ENCODE measurements around the gene KLHL29.

The KLHL29 gene

DNA sequence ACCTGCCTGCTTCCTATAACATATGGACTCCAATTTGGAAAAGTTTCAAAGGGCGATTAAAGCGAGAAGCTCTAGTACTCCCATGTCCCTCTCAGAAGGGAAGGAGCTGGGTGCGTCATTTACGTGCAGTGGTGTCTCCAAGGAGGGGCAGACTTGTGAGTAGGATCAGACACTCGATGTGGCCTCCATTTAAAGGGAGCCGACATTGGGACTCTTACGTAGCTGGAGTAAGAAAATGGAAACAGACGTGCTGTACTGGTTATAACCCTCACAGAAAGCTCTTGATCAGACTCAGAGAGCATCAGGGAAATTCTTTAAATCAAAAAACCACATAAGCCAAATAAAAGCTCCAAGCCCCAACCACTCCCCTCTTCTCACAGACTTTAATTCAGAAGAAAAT lies 198.5 kb downstream of the KLHL29 start:
- no peak for DNase-seq

DNA sequence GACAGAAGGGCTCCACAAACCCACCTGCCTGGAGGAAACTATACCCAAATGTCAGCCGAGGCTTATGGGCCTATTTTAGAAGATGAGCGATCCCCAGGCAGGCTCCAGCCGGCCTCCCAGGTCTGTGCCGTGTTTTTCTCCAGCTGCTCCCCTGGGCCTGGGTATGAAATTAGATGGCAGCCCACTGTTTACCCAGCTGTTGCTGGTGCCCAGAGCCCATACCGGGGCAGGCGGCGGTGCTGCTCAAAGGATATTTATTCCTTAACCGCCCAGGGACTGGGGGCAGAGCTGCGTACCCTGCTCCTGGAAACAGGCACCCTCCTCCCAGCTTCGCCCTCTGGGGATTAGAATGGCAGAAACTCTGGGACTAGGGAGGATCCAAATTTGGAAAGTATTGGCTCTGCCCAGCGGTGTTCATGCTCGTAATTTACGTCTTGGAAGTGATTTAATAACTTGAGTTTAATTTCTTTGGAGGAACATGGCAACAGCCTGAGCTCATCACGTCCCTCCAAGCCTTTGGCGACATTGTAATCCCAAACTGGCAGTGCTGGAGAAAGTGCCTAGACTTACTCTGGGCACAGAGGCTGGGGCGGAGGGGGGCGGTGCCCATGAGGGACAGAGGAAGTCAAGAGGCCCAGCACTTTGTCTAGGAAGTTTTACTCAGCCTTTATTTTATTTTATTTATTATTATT lies 199.2 kb downstream of the KLHL29 start:
- DNase-seq, result no peak

DNA sequence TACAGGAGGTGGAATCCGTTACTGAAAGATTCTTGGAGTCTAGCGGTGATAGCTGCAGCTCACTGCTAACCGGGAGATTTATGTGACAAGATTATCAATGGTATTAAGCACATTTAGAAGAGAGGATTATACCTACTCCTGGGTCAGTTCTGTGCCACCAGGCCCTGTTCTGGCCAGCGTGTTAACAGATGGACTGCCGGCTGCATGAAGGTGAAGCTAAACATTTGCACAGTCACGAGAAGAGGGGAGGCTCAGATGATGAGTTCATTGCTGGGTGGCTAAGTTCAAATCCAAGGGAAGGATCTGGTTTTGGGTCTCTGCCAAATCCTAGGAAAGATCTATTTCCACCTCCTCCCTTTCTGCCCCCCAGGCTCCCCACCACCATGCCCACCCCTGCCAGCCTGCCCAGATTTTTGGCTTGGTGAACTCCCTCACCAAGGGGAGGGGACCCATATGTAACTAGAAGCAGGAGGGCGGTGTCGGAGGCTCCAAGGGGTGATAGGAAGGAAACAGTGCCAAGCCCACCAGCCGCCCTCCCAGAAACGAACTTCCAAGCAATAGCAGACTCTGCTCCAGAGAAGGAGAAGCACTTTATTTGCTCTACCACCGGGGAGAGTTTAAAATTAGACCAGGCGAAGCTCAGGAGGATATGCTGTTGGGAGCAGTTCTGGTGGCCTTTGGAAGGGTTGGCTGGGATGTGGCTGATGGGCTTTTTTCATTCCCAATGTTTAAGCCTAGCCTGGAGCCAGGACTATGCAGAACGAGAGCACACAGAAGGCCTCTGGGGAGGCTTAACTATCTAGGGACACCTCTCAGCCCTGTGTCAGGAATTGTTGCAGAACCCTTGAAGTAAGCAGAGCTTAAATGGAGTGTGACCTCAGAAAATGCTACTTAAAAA lies 200.5 kb downstream of the KLHL29 start:
- DNase-seq, result no peak

DNA sequence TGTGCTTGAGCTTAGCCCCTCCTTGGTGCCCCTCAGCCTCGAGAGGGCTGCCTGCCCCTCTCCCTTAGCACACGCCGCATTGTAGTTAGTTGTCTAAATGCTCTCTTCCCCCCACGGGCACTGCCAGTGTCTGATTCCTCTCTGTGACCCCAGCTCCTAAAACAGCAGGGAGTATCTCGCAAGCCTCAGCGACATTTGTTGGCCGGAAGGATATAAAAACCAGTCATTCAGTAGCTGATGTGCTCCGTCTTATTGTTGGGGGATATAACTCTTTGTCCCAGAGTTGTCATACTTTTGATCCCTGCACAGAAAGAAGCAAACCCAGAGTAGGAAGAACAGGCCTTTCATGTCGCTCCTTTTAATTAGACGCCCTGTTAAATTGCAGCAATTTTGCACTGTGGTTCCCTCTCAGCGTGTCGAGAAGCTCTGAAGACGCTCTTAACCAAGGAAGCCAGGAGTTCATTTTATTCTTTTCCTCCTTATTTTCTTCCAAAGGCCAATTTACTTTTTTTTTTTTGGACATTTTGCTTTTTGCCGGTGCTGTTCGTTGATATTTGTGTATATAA lies 201.8 kb downstream of the KLHL29 start:
- DNase-seq, result no peak

DNA sequence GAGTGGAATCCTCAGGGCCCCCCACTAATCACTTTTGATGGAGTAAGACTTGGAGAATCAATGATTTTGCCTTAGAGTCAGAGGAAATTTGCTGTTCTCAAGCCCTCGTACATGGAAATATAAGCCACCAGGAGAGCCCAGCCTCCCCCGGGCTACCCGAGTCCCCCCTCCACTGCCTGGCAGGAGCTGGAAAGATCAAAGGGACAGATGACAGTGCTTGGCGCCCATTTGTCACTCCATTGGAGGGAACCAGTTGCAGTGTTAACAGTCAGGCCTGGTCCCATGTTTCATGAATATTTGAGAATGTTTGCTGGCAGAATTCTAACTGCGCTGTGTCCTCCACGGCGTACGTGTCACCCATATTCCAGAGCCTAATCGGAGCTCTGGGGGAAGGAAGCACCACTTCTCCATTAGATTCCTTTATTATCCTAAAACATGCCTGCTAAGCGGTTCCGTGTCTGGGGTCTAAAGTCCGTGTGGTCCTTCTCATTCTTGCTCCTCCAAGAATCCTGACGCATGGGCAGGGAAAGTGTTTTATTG lies 202.4 kb downstream of the KLHL29 start:
- peak; percentile 66 for DNase-seq

DNA sequence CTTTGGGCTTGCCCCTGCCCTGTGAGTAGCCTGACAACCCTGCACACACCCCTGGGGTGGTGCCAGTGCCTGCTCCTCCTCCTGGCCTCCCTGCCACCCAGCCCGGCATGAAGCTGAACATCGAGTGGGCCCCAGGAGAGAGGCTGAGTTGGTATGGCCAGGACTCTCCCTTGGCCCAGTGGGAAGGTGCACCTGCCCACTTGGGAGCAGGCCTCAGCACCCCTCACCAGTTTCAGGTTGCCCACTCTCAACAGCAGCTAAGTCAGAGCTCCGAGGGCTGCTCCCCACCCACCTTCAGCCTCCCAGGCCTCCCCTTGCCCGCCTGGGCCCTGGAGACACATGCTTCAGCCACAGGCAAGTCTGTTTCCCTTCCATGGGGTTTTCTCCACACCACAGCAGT lies 203.1 kb downstream of the KLHL29 start:
- DNase-seq, result peak; percentile 42

DNA sequence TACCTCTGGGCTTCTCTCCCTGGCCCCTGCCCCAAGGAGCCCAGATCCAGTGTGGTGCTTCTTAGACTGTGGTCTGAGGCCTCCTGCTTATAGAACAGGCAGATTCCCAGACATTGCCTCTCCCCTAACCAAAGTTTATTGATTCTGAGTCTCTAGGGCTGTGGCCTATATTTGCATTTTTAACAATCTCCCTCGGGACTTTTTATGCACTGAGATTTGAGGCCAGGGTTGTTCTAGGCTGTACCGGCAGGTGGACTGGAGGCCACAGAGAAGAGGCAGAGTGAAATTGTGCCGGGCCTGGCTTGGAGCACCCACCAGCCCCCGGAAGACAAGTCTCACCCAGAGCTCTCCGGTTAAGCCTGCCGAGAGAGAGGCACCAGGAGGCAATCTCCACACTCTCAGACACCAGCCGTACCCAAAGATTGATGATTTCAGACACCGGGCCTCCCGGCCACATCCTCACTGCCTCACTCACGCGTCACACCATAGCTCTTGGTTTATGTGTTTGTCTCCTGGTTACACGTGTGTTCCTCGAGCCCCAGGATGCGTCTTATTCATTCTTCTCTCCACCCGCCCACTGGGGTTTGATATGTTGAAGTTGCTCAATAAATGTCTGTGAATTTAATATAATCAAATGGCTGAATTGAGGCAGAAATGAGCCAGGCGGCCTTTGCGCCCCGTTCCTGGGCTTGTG lies 203.7 kb downstream of the KLHL29 start:
- peak; percentile 61 for DNase-seq

DNA sequence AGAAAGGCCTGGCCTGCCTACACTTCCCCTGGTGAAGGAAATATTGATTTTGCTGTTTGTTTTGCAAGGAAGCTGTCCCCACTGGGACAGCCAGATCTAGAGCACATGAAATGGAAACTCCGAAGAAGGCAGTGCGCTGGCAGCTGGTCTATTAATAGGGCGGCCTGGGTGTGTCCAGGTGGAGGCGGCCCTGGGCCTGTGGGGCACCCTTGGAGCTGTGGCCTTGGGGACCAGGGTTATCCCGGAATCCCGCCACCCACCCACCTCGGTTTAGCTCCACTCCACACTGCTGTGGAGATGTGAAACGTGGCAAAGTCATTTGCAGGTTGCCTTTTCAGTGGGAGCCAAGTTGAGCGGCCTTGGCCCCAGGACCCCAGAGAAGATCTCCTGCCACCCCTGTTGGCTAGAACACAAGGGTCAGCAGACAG lies 204.3 kb downstream of the KLHL29 start:
- DNase-seq, result no peak

DNA sequence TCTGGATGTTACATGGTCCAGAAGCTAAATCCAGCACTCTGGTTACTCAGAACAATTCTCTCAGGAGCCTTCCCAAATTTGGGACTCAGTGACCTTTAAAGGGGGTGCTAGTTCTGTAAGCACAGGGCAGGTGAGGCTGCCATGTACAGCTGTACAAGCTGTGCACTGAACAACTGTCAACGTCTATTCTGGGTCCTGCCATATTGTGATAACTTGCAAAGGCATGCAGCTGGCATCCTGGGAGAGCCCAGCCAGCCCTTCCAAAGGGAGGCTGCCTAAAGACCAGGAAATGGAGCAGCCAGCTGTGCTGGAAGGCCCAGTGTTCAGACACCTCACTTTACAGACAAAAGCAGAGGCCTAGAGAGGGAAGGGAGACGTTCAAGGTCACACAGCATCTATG lies 204.8 kb downstream of the KLHL29 start:
- DNase-seq, result no peak

DNA sequence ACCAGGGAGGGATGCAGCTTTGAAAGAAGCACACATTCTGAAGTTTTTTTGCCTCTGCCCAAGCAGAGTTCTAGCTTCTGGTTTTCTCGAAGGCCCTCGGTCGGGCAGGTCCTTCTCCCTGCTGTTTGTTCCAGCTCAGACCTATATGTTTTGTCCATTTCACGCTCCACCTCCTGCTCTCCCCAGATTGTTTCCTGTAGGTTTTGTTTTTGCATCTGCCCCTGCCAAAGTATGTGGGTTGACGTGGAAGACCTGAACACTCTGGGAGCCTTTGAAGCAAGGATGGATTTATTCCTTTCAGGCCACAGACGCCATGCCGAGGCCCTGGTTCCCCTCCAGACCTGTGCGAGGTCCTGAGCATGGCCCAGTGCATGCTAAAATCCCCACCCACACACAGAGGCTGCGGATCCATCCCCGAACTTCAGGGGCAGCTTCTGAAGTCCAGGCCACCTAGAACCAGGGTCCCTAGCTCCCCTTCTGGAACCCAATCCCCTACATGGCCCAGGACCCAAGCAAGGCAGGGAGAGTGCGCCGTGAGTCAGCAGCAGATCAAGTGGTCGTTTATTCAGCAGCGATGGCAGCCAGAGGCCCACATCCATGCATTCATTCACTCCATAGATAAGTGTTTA lies 205.4 kb downstream of the KLHL29 start:
- no peak for DNase-seq

DNA sequence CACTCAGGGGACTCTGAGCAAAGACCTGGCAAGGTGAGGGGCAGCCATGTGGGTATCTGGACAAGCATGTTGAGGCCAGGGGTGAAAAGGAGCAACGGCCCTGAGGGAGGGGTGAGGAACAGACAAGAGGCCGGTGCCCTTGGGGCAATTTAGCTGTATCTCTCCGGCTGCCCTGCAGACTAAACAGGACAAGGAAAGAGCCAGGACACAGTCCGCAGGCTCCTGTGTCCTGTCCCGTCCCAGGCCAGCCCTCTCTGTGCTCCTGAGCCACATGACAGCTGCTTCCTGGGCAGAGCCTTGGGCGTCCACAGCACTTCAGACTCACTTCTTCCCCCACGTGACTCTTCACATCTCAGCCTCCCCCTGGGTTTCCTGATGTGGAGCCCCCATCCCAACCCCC lies 206.1 kb downstream of the KLHL29 start:
- DNase-seq, result no peak

DNA sequence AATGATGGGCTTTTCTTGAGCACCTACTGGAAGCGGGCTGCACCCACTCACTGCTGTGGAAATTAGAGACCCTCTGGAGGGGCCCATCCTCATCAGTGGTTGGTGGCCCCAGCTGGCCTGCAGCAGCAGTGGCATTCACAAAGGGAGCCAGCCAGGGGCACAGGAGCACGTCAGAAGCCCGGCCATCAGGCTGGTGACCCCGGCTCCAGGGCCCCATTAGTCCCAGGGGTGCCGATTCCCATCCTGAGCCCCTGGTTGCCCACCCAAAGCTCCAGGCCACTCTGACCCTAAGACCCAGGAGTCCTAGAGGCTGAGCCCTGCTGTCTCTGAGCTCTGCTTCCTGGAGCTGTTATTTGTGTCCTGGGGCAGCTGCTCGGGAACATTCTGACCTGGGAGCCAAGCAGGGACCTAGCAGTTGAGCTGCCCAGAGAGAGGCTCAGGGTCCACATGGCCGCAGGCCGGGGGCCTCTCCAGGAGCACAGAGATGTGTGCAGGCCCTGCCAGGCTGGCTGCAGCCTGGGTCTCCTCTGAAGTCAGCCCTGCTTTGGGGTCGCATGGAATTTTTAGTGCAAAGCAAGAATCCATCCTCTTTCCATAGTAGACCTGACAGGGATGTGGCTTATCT lies 207.2 kb downstream of the KLHL29 start:
- DNase-seq, result no peak

DNA sequence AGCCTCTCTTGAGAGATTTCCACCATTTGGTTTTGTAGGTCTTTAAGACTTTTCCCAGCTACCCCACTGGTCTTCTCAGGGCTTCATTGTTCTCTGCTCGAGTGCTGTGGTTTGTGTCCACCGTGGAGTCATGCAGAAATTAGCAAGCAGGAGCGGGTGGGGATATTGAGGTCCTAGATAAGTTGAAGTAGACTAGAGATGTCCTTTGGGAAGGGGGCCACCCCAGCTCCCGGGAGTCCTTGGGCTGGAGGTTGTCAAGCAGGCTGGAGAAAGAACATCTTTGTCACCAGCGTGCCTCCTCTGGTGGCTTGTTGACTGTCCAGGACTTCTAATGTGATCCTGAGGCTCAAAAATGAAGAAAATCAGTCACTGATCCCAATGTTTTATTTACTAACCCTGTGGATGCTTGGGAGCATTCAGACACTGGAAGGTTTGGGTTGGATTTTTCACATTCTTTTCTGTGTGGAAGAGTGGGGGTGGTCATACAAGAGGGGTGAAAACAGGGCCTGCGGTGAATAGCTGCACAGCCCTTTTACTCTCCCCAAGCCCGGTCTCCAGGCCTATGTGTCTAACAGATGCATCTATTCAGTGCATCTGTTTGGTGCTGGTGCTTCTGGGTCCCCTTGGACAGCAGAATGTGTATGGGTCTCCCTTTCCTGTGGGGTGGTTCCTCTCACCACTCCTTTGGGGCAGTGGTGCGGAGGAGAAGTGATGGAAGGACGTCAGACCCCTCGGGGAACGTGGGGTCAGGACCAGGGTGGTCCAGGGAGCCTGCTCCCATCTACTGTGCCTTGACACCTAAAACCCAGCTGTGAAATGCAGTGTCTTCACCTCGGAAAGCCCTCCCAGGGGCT lies 208.1 kb downstream of the KLHL29 start:
- no peak for DNase-seq

DNA sequence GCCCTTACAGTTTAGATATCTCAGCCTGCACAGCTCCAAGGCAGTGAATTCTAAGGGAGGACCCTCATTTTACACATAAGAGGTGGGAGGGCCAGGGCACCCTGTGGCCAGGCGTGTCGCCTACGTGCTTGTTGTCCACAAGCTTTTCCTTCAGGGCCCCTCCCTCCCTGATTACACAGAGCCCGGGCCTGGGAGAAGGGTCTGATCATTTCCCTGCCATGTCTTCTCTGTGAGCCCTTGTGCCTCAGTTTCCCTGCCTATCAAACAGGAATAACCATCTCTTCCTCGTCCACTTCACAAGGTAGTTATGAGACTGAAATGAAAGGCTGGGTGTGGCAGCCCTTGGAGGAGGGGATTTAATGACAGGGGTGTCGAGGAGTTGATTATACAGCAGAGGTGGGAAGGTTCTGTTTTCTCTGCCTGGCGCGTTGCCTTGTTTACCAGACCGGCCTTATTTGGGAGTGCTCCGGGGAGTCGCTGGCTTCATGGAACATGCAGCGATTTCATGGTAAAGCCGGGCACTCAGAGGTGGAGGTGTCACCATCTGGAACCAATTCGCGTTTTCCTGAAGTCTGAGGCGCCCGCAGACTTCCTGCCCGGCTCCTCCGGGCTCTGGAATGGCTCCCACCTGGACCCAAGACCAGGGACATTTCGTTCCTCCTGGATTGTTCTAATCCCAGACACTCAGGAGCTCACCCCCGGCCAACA lies 208.9 kb downstream of the KLHL29 start:
- no peak for DNase-seq

DNA sequence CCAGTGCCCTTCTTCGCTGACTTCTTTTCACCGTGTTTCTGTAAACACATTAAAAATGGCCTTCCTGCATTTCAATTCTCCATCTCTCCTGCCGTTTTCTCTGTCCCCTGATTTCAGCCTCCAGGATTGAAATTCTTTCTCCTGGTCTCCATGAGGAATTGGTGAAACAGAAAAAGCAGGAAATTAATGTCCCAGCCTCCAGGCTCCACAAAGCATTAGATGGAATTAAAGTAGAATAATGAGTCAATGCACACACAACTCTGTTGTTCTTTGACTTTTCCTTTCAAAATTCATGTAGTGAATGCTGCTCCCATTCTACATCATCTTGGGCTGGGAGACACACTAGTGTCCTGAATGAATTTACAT lies 209.5 kb downstream of the KLHL29 start:
- no peak for DNase-seq

DNA sequence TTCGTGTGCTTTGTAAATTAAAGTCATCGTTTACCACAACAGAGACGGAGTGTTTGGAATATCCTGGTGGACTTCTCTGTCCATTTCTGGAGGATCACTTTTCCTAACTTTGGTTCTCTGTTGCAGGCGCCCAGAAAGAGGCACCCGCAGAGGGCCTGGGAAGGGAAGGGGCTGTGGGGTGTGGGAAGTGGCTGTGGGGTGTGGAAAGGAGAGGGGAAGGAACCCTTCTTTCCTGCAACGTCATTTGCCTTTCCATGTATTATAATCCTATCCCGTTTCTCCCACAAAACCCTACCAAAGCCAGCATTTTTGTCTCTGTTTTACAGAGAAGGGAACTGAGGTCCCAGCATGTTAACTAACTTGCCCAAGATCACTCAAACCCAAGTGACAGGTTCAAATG lies 210.0 kb downstream of the KLHL29 start:
- no peak for DNase-seq

DNA sequence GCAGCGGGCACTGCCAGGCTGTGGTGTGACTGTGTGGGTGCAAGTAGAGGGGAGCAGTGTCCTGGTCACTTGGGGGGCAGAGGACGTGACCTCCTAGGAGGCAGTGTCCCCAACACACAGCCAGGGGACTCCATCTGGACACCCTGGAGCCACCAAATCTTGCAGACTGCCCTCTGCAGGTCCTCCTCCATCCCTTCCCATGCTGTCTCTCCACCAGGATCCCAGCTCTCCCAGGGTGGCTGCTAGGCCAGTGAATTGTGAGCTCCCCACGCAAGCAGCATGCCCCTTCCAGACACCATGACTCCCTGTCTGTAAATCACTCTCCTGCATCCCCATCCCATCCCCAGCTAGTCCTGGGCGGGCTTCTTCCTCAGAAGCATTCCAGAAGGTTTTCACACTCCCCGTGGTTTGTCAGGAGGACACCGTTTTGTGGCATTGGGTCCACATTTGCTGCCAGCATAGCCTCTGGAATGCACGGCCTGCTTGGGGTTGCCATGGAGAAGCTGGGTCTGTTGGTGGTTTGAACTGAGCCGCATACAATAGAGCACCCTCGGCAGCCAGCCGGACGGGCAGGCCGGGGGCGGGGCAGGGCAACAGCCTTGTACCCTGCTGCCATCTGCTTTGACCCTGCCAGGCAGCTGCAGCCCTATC lies 210.7 kb downstream of the KLHL29 start:
- peak; percentile 91 for DNase-seq

DNA sequence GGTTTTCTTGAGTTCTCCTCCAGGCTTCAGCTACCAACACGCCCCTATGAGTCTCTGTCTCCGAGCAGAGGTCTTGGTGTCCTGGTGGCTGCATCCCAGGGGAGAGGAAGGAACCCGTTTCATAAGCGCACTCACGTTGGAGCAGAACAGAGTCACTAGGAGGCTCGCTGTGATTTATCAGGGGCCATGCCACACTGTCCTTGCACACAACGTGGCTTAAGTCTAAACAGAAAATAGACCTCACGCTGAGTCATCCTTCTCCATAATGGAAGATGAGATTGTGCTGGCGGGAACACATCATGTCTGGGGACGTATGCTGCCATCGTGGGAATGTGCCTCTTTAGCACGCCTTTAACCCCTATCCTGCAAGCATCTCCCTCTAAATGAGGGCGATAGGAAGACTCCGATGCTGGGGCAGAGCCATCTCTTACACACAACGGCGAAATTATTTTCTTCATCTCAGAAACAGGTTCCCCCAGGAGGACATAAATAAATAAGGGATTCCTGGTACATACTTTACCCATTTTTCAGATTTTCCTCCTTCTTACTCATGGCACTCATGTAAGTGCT lies 211.4 kb downstream of the KLHL29 start:
- no peak for DNase-seq

DNA sequence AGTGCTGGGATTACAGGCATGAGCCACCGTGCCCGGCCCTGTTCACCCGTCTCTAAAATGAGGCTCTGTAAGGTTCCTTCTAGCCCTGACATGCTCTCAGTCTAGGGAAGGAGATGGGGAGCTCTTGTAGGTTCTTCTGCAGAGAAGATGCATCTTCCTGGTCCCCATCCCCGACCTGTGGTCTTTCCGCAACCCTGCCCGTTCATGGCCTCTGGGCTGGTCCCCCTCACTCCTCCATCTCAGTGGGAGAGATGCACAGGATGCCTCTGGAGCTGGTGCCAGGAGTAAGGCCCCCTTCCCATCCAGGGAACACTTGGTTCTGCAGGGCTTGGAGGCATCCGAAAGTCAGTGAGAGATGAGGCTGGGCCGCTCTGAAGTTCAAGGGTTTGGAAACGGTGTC lies 212.7 kb downstream of the KLHL29 start:
- DNase-seq, result no peak

DNA sequence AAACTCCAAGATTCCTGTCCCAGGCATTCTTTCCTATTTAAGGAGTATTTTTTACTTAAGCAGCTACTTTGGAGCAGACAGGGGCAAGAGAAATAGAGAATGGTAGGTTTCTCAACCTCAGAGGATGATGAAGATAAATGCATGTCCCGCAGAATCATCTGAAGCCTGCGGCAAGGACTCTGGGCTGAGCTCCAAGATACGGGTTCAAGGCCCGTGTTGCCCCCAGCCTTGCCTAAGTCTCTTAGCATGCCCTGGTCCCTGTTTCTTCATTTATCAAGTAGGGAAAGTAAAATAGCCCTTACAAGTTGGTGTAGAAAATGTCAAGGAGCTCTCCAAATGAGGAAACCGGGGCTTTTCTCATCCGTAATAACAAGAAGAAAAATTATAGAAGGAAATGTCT lies 214.0 kb downstream of the KLHL29 start:
- no peak for DNase-seq

All from retina (tissue), 1 donor.